ENCODE data around the gene CPNE7. TPM values are rescaled to one million over a fixed set of nuclear protein-coding genes. Genes with fewer than 3 reads are reported as not detected.

Gene CPNE7
- total and polyA plus RNA-seq, 2 of the 13 experiments (the other 11 are each of a cell fraction or from before 2014, with no cell fraction given) = 0.59 TPM; not detected in 1

DNA sequence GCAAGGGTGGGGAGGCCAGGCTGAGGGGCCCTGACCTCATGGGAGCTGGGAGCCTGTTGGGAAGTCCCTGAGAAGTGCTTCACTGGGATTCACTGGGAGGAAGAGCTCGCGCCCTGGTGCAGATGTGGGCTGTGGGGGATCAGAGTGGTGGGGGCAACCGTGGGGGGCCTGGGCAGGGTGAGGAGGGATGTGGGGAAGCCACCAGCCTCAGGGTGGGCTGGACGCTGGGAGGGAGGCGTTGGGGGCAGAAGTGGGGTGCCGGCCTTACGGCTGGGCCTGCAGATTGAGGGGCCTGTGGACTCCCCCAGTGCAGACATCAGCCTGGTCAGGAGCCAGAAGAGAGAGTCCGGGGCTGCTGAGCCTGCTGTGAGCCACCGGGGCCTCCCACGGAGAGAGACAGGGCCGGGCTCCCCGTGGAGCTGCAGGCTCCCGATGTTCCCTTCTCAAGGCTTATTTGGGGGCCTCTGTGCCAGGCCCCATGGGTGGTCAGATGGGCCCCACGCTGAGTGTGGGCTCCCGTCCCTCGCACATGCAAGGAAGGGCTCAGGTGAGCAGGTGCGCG, 45.7 kb downstream of the CPNE7 start:
- in situ Hi-C loops (cut with HindIII; ENCODE audit: extremely low pct_ligation_motif_present, low pct_unique_long_range_greater_than_20kb) = no loop called here
- Histone ChIP-seq H3K4me2 (ENCODE audit: low read depth, low read length) (peak overlapping the region; percentile 62), H3K27ac (ENCODE audit: extremely low read length, insufficient read depth, low read length) (no peak overlapping the region), H3K4me3 (replicated peaks in 1 of 3; ENCODE audit: insufficient read depth in 1 of 3, low read depth in 2 of 3, low read length in 3 of 3) (peak overlapping the region in 1 of 3 experiments; percentile 52; a peak in 1 of 6 replicates), H3K4me1 (ENCODE audit: insufficient read depth, low read length) (peaks cover 81% of the 10 kb centered on the region), H3K79me2 (ENCODE audit: insufficient read depth, low read length) (no peaks in the 10 kb centered on the region), H2AFZ (ENCODE audit: low read length) (no peak overlapping the region), H3K27me3 (ENCODE audit: control insufficient read depth in 1 of 2, insufficient read depth in 2 of 2, low read length in 2 of 2) (peaks cover 0 to 2% of the 10 kb centered on the region in 2 experiments; a peak in 1 of 5 replicates), H3K9ac (ENCODE audit: insufficient read depth, low read depth, low read length) (no peak overlapping the region), H3K36me3 (replicated peaks in 1 of 2; ENCODE audit: control insufficient read depth in 1 of 2, insufficient read depth in 2 of 2, low read length in 2 of 2) (no peaks in the 10 kb centered on the region), H3K9me3 (ENCODE audit: low read length) (no peaks in the 10 kb centered on the region), H4K20me1 (ENCODE audit: insufficient read depth, low read length) (no peaks in the 10 kb centered on the region)
- no TSS peak for BruUV-seq (replicated peaks)
- ATAC-seq (peak; percentile 8), DNase-seq (ENCODE audit: low spot score) (no peak), FAIRE-seq (no peak)
- WGBS (ENCODE audit: low lambda C conversion rate) = 74% methylated on average over 13 of the region's 18 CpGs
- POLR2A ChIA-PET = no interaction called here
- intact Hi-C loops (cut with micrococcal nuclease; ENCODE audit: unreplicated experiment) = no loop called here
- CTCF ChIA-PET (ENCODE audit: low intra/inter-chr PET ratio, low total read pairs) = no interaction called here
- TF ChIP-seq, protein P1, sequence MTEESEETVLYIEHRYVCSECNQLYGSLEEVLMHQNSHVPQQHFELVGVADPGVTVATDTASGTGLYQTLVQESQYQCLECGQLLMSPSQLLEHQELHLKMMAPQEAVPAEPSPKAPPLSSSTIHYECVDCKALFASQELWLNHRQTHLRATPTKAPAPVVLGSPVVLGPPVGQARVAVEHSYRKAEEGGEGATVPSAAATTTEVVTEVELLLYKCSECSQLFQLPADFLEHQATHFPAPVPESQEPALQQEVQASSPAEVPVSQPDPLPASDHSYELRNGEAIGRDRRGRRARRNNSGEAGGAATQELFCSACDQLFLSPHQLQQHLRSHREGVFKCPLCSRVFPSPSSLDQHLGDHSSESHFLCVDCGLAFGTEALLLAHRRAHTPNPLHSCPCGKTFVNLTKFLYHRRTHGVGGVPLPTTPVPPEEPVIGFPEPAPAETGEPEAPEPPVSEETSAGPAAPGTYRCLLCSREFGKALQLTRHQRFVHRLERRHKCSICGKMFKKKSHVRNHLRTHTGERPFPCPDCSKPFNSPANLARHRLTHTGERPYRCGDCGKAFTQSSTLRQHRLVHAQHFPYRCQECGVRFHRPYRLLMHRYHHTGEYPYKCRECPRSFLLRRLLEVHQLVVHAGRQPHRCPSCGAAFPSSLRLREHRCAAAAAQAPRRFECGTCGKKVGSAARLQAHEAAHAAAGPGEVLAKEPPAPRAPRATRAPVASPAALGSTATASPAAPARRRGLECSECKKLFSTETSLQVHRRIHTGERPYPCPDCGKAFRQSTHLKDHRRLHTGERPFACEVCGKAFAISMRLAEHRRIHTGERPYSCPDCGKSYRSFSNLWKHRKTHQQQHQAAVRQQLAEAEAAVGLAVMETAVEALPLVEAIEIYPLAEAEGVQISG (CRISPR knock-in tag; IDR thresholded peaks at IDR 0.05) = no peak
- TF ChIP-seq, protein P2, sequence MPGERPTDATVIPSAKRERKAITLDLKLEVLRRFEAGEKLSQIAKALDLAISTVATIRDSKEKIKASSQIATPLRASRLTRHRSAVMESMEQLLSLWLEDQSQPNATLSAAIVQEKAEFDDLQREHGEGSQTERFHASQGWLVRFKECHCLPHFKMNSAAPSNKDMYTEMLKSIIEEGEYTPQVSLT (CRISPR knock-in tag; IDR thresholded peaks at IDR 0.05; ENCODE audit: borderline replicate concordance, low read depth) = no peak
- TF ChIP-seq, protein P3, sequence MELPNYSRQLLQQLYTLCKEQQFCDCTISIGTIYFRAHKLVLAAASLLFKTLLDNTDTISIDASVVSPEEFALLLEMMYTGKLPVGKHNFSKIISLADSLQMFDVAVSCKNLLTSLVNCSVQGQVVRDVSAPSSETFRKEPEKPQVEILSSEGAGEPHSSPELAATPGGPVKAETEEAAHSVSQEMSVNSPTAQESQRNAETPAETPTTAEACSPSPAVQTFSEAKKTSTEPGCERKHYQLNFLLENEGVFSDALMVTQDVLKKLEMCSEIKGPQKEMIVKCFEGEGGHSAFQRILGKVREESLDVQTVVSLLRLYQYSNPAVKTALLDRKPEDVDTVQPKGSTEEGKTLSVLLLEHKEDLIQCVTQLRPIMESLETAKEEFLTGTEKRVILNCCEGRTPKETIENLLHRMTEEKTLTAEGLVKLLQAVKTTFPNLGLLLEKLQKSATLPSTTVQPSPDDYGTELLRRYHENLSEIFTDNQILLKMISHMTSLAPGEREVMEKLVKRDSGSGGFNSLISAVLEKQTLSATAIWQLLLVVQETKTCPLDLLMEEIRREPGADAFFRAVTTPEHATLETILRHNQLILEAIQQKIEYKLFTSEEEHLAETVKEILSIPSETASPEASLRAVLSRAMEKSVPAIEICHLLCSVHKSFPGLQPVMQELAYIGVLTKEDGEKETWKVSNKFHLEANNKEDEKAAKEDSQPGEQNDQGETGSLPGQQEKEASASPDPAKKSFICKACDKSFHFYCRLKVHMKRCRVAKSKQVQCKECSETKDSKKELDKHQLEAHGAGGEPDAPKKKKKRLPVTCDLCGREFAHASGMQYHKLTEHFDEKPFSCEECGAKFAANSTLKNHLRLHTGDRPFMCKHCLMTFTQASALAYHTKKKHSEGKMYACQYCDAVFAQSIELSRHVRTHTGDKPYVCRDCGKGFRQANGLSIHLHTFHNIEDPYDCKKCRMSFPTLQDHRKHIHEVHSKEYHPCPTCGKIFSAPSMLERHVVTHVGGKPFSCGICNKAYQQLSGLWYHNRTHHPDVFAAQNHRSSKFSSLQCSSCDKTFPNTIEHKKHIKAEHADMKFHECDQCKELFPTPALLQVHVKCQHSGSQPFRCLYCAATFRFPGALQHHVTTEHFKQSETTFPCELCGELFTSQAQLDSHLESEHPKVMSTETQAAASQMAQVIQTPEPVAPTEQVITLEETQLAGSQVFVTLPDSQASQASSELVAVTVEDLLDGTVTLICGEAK (IDR thresholded peaks at IDR 0.05) = no peak
- TF ChIP-seq, protein P3 (CRISPR knock-in tag; IDR thresholded peaks at IDR 0.05) = 0 out of 2 replicates have a peak, but pooled peaks have one; percentile 24
- TF ChIP-seq ZNF296 (CRISPR knock-in tag; conservative IDR thresholded peaks at IDR 0.05) (no peak), EEA1 (CRISPR knock-in tag; IDR thresholded peaks at IDR 0.05; ENCODE audit: borderline replicate concordance) (0 out of 2 replicates have a peak, but pooled peaks have one; percentile 18), TBX3 (IDR thresholded peaks at IDR 0.05; ENCODE audit: borderline replicate concordance) (no peak), HMG20B (CRISPR knock-in tag; conservative IDR thresholded peaks at IDR 0.05) (no peak)
- TF ChIP-seq, protein P4, sequence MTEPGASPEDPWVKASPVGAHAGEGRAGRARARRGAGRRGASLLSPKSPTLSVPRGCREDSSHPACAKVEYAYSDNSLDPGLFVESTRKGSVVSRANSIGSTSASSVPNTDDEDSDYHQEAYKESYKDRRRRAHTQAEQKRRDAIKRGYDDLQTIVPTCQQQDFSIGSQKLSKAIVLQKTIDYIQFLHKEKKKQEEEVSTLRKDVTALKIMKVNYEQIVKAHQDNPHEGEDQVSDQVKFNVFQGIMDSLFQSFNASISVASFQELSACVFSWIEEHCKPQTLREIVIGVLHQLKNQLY (CRISPR knock-in tag; IDR thresholded peaks at IDR 0.05) = no peak
- TF ChIP-seq, protein P5, sequence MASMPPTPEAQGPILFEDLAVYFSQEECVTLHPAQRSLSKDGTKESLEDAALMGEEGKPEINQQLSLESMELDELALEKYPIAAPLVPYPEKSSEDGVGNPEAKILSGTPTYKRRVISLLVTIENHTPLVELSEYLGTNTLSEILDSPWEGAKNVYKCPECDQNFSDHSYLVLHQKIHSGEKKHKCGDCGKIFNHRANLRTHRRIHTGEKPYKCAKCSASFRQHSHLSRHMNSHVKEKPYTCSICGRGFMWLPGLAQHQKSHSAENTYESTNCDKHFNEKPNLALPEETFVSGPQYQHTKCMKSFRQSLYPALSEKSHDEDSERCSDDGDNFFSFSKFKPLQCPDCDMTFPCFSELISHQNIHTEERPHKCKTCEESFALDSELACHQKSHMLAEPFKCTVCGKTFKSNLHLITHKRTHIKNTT (CRISPR knock-in tag; IDR thresholded peaks at IDR 0.05) = no peak

All from HepG2 (cell line).